HG03066 (cell line): ENCODE measurements around the gene DSCAM.

Experiments
- ATAC-seq: cut with Tn5 transposase; IDR thresholded peaks from one replicate; pipeline ENCODE4 v1.9.1; 2021; ENCODE audit warnings: low read depth; ENCODE audit not compliant: unreplicated experiment

The DSCAM gene

DNA sequence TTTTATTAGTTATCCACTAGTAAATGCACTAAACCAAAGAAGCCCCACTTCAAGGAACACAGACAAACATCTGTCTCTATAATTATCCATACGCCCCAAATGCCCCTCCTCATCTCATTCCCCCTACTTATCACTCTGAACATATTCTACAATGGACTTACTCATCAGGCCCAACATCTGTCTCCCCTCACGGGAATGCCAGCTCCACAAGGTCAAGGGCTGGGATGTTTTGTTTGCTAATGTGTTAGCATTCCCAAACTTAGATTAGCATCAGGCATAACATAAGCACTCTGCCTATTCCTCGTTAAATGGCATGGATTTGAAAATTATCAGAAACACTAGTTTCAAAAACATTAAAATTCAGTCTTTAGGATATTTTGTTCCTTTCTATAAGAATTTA lies 279.5 kb downstream of the DSCAM start:
- ATAC-seq, result no peak

DNA sequence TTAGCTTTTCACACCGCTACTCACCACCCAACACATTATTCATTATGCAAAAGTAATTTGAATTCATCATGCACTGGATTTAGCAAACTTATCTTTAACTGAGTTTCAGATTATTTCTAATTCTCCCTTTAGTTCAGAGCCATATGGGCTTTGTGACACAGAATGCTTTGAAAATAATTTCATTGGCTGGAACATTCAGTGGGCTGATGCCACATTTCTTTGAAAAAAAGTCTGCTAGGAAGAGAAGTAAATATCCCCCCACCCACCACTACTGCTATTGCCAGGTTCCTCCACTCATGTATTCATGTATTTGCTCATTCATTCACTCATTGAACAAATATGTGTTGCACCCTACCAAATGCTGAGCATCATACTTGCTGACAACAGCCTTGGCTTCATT lies 280.5 kb downstream of the DSCAM start:
- ATAC-seq, result no peak

DNA sequence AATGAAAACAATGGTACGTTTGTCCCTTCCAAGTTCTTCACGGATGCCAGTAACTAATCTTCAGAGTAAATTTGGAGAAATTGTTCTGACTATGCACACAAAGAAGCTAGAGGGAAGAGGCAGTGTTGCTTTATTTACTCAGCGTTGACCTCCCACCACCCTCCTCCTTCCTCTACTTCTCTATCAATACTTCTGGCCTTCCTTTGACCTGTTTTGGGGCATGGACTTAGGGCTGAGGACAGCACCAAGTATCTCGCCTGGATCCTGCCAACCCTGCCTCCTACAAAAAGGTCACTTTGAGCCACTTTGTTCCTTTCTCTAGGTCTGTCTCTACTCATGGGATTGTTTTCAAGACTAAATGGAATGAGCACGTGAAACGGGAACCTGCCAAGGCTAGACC lies 282.6 kb downstream of the DSCAM start:
- no peak for ATAC-seq

DNA sequence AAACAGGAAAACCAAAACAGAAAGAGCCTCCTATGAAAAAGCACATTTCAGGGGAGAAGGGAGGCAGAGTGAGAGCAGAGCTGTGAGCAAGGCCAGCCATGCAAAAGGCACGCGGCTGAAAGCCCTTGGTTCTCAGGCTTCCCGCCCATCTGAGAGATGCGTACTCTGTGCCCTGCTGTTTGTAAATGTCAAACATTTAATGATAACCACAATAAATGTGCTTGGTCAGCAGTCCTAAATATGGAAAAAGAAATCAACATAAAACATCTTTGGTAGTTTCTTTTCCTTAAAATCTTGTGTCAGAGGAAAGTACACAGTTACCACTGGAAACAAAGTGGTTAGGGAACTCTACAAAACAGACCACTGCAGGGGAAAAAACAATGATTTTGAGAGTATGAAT lies 283.1 kb downstream of the DSCAM start:
- ATAC-seq, result no peak

DNA sequence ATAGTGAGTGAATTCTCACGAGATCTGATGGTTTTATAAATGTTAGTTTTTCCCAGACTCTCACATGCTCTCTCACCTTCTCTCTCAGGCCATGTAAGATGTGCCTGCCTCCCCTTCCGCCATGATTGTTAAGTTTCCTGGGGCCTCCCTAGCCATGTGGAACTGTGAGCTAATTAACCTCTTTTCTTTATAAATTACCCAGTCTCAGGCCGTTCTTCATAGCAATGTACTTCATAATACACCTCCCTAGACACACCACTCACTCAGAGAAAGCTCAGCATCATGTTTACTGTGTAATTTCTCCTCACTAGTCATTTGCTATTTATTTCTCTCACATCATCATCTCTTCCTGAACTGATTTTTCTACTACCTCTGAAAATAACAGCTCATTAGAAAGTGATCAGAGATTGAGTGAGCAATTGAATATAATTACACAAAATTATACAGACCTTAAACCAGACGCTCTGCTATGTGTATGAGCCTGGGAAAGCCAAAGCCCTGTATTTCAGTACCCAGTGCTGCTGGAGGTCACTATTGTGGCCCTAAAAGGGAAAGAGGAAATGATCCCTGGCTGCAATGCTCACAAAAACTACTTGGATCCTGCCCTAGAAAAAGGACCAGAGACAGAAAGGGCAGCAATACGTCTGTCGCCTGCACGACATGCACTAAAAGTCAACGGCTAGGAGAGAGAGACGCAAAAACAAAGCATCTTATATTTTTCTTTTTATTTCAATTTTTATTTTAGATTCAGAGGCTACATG lies 284.5 kb downstream of the DSCAM start:
- ATAC-seq, result no peak

DNA sequence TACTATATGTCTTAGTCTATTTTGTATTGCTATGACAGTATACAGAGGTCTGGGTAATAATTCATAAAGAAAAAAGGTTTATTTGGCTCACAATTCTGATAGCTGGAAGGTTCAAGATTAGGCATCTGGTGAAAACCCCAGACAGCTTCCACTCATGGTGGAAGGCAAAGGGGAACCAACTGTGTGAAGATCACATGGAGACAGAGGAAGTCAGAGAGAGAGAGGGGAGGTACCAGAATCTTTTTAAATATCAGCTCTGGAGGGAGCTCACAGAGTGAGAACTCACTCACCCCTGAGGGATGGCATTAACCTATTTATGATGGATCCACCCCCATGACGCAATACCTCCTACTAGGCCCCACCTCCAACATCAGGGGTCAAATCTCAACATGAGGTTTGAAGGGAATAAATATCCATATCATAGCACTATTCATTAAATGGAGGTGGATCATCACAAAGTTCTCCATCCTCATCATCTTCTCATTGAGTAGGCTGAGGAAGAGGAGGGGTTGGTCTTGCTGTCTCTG lies 290.5 kb downstream of the DSCAM start:
- ATAC-seq, result no peak

DNA sequence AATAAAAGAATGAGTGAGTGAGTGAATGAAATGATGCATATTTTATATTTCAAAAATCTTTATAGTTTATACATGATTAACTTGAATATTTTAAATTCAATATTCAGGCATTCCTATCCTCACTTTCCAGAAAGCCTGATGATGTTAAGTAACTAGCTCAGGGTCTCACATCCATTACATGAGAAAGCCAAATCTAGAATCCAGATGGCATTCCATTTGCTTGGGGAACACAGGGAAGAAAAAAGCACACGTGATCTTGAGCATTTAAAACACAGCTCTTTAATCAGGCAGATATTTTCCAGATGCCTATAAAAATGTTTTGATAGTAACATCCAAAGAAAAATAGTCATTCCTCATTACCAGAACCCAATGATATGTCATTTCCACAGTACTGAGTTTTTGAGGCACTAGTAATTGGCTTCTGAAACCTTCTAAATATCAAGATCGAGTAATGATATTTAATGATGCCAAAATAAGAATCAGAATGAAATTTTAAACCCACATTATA lies 291.9 kb downstream of the DSCAM start:
- ATAC-seq, result no peak

DNA sequence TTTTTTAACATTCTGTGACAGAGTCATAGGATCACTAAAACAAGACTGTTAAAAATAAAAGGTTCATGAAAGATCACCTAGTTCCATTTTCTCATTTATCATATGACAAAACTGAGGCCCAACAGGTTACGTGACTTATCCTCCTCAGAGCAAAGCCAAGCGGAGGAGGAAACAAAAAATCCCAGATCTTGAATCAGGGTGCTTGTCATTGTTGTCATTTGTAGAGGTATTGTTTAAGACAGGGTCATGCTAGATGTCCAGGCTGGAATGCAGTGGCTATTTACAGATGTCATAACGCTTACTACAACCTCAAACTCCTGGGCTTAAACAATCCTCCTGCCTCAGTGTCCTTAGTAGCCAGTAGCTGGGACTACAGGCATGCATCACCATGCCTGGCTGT lies 293.2 kb downstream of the DSCAM start:
- no peak for ATAC-seq

DNA sequence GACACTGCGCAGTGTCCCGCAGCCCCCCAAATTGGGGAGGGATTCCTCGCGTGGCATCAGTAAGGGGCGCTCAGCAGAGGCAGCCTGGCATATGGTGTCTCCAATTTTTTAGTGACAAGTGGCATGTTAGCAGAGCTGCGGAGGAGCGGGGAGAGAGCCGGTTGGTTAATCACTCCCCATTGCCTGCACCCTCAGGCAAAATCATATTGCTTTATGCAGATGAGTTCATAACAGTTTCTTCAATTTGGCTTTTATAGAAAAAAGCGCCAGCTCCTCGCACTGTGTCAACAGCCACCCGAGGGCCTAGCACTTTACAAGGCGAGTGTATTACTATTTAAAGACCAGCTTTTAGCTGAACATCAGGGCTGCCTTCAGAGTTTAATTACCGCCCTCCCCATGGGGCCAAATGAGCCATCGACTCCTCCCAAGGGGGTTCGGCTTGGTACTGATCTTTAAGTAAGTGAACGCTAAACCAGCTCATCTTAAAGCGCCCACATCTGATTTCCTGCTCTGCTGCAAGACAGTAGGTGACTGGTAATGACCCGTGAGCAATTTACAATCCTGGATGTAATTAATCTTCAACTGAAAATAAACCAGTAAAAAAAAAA lies 298.9 kb downstream of the DSCAM start:
- ATAC-seq, result no peak

DNA sequence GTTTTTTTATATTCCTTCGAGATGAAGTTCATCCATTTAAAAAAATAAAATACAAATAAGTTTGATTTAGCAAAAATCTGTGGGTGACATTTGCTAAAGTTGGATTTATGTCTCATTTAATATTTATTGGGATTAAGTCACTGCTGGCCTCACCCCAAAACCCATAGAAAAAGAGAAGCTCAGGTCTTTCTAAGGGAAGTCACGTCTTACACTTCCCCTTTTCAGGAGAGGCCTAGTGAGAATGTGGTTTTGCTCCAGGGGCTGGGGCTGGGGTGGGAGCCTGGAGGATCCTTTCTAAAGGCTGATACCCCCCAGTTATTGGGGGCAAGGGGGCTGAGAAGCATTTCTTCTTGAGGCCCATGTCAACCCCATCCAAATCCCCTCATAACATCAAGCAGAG lies 300.3 kb downstream of the DSCAM start:
- no peak for ATAC-seq

DNA sequence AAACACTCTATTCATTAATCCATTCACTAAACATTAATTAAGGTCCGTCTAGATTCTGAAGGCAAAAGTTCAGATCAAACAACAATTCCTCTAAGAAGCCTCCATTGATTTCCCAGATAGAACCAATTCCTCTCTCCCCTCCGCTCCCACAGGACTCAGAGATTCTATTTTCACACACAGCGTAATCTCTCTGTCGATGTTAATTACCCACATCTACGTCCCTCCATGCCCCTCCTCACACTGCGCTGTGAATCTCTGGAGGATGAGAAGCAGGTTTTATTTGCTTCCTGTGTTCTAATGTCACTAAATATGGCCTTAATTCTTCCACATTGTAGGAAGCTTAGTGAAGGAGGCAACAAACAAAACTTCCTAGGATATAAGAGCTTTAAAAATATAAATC lies 306.7 kb downstream of the DSCAM start:
- ATAC-seq, result no peak

DNA sequence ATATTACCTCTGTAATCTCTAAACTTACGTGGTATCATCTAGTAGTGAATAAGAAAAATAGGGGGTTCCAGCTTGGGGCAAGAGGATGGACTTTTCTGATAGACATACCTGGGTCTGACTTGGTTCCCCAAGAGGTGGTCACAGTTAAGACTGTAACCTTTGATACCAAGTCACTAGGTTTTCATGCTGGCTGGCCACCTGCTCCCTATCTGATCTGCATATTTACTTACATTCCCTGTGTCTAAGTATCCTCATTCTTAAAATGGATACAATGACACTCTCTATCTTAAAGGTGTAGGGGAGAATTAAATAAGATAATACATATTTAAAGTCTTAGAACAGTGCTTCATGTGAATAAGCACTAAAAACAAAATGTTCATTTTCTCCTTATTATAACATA lies 312.1 kb downstream of the DSCAM start:
- no peak for ATAC-seq

DNA sequence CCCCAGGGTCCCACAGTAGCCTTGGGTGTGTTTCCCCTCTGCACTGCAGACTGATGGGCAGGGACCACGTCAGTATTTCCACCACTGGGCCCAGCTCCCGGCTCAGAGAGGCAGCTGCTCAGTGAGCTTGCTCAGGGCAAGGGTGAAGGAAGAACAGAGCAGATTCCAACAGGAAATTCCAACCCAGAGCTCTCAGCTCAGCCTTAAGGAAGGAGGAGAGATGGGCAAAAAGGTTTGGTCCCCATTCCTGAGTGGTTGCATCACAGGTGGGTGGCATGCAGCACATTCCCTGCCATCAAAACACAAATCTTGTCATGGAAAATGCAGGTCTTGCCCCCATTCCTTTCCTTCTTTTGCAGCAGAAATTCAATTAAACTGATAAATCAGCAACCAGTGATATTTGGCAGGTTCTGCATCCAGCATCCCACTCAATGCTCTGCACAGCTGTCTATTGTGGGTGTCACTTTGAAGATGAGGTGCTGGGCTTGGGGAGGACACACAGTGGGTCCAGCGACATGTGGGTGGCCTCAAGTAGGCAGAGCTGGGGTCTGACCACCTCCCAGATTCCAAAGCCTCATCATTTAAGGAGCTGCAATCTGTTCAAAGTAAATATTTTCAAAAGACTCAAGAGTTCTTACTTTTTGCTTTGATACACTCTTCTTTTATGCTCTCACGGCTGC lies 315.4 kb downstream of the DSCAM start:
- no peak for ATAC-seq

DNA sequence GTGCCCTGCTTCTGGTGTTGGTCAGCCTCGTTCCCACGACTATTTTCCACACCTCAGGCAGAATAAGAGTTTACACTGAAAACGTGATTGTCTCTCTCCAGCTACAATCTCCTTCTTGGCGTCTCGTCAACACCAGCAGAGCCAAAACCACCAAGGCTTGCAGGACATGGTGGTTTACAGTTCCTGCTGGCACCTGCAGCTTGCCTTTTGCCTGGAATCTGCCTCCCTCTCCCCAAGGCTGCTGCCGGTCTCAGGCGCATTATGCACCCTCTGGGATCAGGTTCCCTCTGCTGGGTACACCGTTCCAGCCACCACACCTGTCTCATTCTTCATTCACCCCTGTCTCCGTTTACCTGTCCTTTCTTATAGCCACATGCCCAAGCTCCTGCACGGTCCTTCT lies 315.9 kb downstream of the DSCAM start:
- ATAC-seq, result no peak

DNA sequence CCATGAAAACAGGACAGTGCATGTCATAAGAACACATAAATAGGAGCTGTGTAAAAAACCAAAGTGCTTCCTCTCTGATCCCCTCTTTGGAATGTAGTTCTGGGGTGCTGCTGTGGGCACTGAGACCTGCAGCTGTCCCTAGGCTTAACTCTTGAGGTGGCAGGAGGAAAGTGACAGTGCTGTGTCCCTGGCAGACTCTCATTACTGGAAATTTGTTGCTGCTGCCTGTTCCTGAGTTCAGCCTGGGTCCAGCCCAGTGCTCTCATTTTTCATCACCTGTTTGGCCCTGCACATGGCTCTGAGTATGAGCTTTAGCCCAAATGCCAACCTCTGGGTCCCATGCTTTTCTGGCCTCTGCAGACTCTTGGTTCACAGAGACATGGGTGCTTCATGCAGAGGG lies 329.3 kb downstream of the DSCAM start:
- no peak for ATAC-seq

DNA sequence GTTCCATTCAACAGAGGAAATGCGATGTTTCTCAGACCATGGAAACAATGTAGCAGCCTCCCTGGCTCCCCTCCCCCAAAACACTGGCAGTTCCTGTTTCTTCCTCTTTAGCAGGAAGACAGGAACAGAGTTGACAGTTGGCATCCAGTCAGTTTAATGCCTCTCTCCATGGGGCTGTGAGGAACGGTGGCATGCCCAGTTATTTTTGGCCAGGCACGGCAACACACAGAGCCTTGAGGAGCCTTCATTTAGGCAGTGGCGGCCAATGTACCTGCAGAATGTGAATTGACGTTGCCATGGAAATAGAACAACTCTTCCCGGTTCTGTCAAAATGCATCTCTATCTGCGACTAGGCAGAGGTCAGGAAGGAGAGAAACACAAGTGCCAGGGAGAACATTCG lies 330.6 kb downstream of the DSCAM start:
- no peak for ATAC-seq

DNA sequence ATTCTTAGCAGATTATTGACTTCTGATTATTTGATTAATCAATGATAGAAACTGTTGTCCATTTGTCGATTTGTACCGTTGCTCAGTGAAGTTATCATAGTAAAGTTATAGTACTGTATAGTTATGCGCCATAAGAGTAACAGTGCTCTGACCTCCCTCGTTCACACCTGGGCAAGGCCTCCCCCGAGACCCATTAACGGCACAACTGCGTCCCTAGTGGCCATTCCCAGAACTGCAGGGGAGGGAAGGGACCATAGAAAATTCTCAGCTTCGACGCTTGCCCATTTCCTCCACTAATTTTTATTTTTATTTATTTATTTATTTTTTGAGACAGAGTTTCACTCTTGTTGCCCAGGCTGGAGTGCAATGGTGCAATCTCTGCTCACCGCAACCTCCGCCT lies 334.4 kb downstream of the DSCAM start:
- no peak for ATAC-seq

DNA sequence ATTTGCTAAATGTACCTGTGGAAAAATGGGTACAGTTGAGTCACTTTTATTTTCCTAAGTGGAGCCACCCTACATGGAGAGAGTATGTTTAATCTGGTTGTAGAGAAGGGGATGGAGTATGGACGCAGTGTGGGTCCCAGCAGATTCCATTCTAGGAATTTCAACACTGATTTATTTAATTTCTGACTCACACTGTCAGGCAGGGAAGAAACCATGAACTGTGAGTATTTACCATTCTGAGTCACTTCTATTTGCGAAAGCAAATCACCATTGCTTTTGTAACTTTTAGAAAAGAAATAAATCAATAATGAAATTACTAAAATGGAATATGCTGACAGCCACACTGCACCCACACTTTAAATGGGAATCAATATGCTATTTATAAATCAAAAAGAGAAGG lies 339.0 kb downstream of the DSCAM start:
- no peak for ATAC-seq

DNA sequence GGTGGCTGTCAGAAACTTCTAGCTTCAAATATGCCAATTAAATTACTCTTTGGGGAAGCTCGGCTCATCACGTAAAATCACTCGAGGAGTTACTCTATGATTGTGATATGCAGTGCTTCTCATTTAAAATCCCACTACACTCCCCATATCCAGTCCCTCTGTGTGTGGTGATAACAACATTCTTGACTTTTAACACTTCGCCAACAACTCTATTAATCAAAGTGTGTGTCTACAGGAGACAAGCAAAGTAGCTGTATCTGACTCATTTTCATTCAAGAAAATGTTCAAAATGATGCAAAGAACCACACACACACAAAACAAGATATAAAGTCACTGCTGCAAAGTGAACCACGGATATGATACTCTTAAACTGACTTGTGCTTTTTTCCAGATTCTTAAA lies 341.3 kb downstream of the DSCAM start:
- no peak for ATAC-seq

DNA sequence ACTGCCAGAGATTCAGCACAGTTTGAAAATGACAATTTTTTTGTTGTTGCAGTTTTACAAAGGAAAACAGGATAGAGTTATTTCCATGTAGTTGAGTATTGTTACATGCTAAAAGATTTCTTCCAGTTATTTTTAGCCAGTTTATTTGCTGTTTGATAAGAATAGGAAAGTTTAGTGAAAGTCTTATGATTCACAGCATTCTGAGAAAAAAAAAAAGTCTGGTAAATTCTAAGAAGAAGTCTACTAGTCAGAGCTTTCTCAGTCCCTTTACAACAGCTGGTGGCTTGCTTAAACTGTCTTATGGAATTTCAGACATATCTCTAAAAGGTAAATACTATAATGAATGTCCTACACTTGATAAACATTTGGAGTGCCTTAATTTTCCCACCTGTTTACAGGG lies 341.7 kb downstream of the DSCAM start:
- ATAC-seq, result no peak

DNA sequence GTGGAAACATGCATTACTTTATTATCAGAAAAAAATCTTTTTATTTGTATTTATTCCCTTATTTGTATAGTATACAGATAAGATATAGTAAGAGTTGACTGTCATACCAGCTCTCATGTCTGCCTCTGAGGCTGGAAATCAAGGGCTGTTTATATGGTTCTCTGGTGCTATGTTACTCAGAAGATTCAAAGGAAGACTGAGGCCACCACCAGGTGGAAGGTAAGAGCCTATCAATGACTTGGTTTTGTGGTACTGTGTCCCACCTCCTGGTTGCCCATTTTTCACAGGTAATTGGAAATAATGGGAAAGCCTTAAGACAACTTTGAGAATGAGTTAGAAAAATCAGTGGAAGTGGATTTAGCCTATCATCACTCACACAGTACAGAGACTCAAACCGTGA lies 342.1 kb downstream of the DSCAM start:
- ATAC-seq, result no peak

DNA sequence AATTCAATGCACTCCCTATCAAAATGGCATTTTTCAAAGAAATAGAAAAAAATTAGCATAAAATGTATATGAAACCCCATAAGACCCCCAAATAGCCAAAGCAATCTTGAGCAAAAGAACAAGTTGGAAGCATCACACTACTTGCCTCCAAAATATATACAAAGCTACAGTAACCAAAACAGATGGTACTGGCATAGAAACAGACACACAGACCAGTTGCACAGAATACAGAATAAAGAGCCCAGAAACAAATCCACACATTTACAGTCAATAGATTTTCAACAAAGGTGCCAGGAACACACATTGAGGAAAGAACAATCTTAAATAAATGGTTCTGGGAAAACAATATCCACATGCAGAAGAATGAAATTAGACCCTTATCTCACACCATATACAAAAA lies 350.8 kb downstream of the DSCAM start:
- ATAC-seq, result no peak
